OCI-LY1 (cell line): ENCODE measurements around the gene HLA-DQA2.

ENCODE experiments used
- CTCF ChIP-seq: fragments of 200-600 bp; sonication (generic), shearing (Covaris generic); IDR thresholded peaks from 2 replicates; pipeline ENCODE4 v1.5.1; 2017; ENCODE audit warnings: mild to moderate bottlenecking, antibody characterized with exemption, low read length, moderate library complexity, mixed read lengths
- EZH2 ChIP-seq: fragments of 200-600 bp; sonication (generic), shearing (Covaris generic); IDR thresholded peaks from 2 replicates; pipeline ENCODE4 v1.8.0; 2017; ENCODE audit warnings: borderline replicate concordance, mixed run types, mild to moderate bottlenecking, antibody characterized with exemption, low read length, moderate library complexity, mixed read lengths

- no peak for TF ChIP-seq CTCF
- TF ChIP-seq EZH2 = no peak
Observed at GRCh38 chr6:32764048-32764447, 22.9 kb downstream of the HLA-DQA2 start.
